HG03039 (cell line): ENCODE results near the gene CHMP2A.
"Not testable (repeated sequence)": the region's sequence is repeated elsewhere in the genome, so short reads cannot be mapped to it uniquely, and the experiment has no call there.

Experiments
- ATAC-seq: cut with Tn5 transposase; IDR thresholded peaks from one replicate; pipeline ENCODE4 v1.9.1; 2021; ENCODE audit warnings: mild to moderate bottlenecking, moderate library complexity; ENCODE audit not compliant: unreplicated experiment

Gene CHMP2A

GRCh38 chr19:58542641-58543372 lies 12.1 kb downstream of the CHMP2A start:
- not testable (repeated sequence) for ATAC-seq

GRCh38 chr19:58539169-58539559 lies 15.7 kb downstream of the CHMP2A start:
- not testable (repeated sequence) for ATAC-seq

- ATAC-seq = no peak
Measured at GRCh38 chr19:58538257-58539168, 16.4 kb downstream of the CHMP2A start.

GRCh38 chr19:58536852-58537798 lies 17.8 kb downstream of the CHMP2A start:
- no peak for ATAC-seq

GRCh38 chr19:58535857-58536256 lies 19.0 kb downstream of the CHMP2A start:
- no peak for ATAC-seq

- ATAC-seq = no peak
Measured at GRCh38 chr19:58531034-58531840, 23.7 kb downstream of the CHMP2A start.

GRCh38 chr19:58529405-58529804 lies 25.5 kb downstream of the CHMP2A start:
- ATAC-seq = no peak

GRCh38 chr19:58522709-58523108 lies 32.2 kb downstream of the CHMP2A start:
- ATAC-seq = no peak

- no peak for ATAC-seq
Measured at GRCh38 chr19:58521651-58522050, 33.3 kb downstream of the CHMP2A start.

- no peak for ATAC-seq
Measured at GRCh38 chr19:58520257-58520599, 34.7 kb downstream of the CHMP2A start.

- peak; percentile 66 for ATAC-seq
Measured at GRCh38 chr19:58519355-58520256, 35.3 kb downstream of the CHMP2A start, which contains the start of gene ZBTB45. Gene ZBTB45, minus strand, starts transcription at chr19:58519810. Its CDS starts 2,137 bp downstream, at chr19:58517673.

GRCh38 chr19:58519087-58519354 lies 35.9 kb downstream of the CHMP2A start:
- no peak for ATAC-seq

GRCh38 chr19:58518256-58519086 lies 36.4 kb downstream of the CHMP2A start:
- ATAC-seq = no peak

- ATAC-seq = no peak
Measured at GRCh38 chr19:58516964-58517833, 37.7 kb downstream of the CHMP2A start.

GRCh38 chr19:58516246-58516836 lies 38.6 kb downstream of the CHMP2A start:
- no peak for ATAC-seq

GRCh38 chr19:58515259-58515658 lies 39.6 kb downstream of the CHMP2A start:
- ATAC-seq = no peak

- ATAC-seq = no peak
Measured at GRCh38 chr19:58514564-58515022, 40.3 kb downstream of the CHMP2A start.
